ENCODE results near the gene DCXR. TPM values are rescaled to one million over a fixed set of nuclear protein-coding genes. Genes with fewer than 3 reads are reported as not detected.

Gene DCXR
- total and polyA plus RNA-seq, 8 donors: 34.8 to 108 (median 60.0) TPM

DNA sequence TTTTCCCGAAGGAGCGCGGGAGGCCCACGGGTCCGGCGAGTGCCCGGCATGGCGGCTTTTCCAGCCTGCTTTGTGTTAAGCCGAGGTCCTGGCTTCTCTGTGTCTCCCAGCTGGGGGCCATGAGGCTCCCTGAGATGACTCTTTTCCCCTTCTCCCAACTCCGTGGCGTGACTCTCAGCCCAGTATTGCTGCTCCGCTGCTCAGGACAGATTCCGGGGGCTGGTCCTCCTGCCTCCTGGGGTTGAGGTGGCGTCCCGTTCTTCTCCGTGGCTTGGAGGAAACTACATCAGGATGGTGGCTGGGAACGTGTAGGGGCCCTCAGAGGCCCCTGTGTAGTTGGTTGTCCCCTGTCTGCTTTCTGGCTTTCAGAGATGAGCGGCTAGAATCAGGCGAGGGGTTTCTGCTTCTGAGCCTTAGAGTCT, 15.2 kb upstream of the DCXR start:
- WGBS, 2 donors: 15 to 16% methylated on average over 14 to 19 of the region's 19 CpGs
- FAIRE-seq (no peak), ATAC-seq (no peak), DNase-seq (peak in 1 of 6 donors; percentile 75)
- peak overlapping the region; percentile 63 to 92 (median 74) for H3K4me3 ChIP-seq
- H3K27me3 ChIP-seq: no peaks in the 10 kb centered on the region
- TF ChIP-seq, protein P1, sequence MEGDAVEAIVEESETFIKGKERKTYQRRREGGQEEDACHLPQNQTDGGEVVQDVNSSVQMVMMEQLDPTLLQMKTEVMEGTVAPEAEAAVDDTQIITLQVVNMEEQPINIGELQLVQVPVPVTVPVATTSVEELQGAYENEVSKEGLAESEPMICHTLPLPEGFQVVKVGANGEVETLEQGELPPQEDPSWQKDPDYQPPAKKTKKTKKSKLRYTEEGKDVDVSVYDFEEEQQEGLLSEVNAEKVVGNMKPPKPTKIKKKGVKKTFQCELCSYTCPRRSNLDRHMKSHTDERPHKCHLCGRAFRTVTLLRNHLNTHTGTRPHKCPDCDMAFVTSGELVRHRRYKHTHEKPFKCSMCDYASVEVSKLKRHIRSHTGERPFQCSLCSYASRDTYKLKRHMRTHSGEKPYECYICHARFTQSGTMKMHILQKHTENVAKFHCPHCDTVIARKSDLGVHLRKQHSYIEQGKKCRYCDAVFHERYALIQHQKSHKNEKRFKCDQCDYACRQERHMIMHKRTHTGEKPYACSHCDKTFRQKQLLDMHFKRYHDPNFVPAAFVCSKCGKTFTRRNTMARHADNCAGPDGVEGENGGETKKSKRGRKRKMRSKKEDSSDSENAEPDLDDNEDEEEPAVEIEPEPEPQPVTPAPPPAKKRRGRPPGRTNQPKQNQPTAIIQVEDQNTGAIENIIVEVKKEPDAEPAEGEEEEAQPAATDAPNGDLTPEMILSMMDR (IDR thresholded peaks at IDR 0.05): no peak
- intact Hi-C loops (cut with DNase I): no loop called here
- no peak overlapping the region for H3K27ac ChIP-seq
- peaks cover 0 to 20% (median 8%) of the 10 kb centered on the region in 3 donors for H3K36me3 ChIP-seq
- peaks cover 0 to 11% (median 0%) of the 10 kb centered on the region in 3 donors for H3K4me1 ChIP-seq
- H3K9me3 ChIP-seq: no peaks in the 10 kb centered on the region

DNA sequence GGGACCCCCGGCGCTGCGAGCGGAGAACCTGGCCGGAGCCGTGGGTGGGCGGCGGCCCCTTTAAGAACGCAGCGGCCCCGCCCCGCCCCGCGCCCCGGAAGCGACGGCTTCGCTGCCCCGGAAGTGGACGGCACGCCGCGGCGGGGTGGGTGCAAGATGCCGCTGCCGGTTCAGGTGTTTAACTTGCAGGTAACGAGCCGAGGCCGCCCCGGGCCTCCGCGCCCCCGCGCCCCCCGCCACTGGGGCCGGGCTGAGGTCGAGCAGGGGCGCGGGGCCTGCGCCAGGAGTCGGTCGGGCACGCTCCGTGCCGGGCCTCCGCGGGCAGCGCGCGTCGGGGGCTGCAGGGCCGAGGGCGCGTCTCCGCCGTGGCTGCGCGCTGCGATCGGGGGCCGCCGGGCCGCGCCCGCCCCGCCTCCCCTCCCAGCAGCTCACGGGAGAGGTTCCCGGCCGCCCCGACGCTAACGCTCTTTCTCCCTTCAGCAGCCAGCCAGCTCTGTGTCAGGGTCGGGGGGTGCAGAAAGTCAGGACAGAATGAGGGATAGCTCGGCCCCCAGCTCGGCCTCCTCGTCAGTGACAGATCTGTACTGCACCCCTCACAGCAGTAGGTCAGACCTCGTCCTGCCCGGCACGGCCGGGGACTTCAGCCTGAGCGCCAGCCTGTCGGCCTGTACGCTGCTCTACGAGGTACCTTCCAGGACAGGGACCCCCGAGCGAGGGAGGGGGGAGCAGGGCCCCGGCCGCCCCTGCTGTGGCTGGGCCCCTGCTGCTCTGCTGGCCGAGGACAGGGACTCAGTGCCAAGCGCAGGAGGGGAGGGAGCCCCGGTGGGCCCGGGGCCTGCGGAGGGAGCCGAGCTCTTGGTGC, 14.5 kb upstream of the DCXR start, which contains the start of the genes GPS1 and RFNG:
Gene GPS1, plus strand, starts transcription at position 123 of the 862 bp plus-strand sequence. Its CDS starts 34 bp downstream, at position 157.
Gene RFNG, minus strand, starts transcription at position 36 of the 862 bp plus-strand sequence. CDS start 45 bp downstream, outside the sequence.
- Histone ChIP-seq H3K4me1 (peaks cover 0 to 11% (median 0%) of the 10 kb centered on the region in 3 donors), H3K9me3 (no peaks in the 10 kb centered on the region), H3K27me3 (no peaks in the 10 kb centered on the region), H3K36me3 (peaks cover 0 to 17% (median 4%) of the 10 kb centered on the region in 3 donors), H3K4me3 (peak within 1 kb of the TSS; percentile 68 to 92 (median 84)), H3K27ac (no peak within 1 kb of the TSS)
- 0 to 1% methylated on average over 55 to 94 of the region's 94 CpGs for WGBS, 2 donors
- FAIRE-seq: no peak
- TF ChIP-seq, protein P1 (IDR thresholded peaks at IDR 0.05): no peak
- peak; percentile 67 to 93 (median 79) for DNase-seq
- intact Hi-C loops (cut with DNase I): no loop called here
- peak; percentile 83 to 94 (median 88) for ATAC-seq

DNA sequence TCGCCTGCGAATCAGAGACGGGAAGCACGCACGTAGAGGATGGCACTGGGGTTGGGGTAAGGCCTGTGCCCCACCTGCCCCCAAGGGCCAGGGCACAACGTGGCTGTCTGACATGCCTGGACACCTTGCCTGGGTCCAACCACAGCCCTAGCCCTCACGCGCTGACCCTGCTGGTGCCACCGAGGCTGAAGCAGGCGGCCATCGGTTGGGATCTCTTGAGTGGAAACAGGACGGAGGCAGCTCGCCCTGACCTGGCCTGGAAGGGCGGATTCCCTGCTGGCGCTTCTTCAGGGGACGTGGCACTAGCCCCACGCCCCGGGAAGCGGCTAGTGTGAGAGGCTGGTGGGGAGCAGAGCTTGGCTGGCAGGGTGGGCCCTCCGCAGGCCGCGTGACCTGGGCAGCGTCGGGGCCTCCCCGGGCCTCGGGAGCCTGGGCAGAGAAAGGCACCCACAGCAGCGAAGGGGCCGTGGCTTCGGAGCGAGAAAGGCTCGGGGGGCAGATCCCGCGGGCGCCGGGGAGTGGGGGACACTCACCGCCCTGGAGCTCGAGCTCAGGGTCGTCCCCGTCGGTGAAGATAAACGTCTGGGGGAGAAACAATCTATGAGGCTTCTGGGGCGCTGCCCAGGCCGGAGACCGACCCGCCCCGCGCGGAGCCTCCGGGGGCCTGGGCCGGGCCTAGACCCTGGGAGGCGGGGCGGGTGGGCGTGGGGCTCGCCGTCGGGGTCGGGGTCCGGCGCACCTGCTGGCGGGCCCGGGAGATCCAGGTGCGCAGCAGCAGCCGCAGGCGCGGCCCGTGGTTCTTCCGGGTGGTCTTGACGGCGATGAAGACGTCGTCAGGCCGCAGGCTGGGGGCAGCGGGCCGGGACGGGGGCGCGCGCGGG, 13.5 kb upstream of the DCXR start:
- 11 to 28% methylated on average over 34 to 79 of the region's 79 CpGs for WGBS, 2 donors
- TF ChIP-seq, protein P1 (IDR thresholded peaks at IDR 0.05): no peak
- intact Hi-C loops (cut with DNase I): no loop called here
- peak overlapping the region; percentile 68 to 92 (median 84) for H3K4me3 ChIP-seq
- ATAC-seq (peak in 3 of 4 donors; percentile 20 to 28 (median 22)), DNase-seq (peak in 4 of 6 donors; percentile 11 to 85 (median 36)), FAIRE-seq (no peak)
- peaks cover 0 to 11% (median 0%) of the 10 kb centered on the region in 3 donors for H3K4me1 ChIP-seq
- no peaks in the 10 kb centered on the region for H3K9me3 ChIP-seq
- no peaks in the 10 kb centered on the region for H3K27me3 ChIP-seq
- no peak overlapping the region for H3K27ac ChIP-seq
- H3K36me3 ChIP-seq: peaks cover 0 to 7% (median 0%) of the 10 kb centered on the region in 3 donors

DNA sequence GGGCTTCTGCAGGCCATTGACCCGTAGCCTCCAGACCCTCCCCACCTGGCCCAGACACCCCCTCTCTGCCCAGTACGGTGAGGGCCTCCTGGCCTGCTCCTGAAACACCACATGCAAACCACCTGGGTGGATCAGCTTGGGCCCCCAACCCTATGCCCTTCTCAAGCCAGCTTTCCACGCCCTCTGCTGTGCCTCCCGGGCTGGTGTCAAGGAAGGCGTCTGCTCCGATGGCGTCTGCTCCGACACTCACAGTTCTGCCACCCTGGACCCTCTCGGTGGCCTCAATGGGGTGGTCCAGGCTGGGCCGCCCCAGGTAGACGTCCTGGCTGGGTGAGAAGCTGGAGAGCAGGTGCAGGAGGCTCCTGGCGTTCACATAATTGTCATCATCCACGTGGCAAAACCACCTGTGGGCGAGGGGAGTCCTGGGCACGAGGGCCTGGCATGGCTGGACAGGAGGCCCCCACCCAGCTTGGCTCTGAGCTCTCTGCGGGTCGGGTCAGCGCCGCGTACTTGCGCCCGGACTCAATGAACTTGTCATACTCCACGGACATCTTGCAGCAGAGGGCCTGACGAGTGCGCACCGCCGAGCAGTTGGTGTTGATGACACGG, 12.8 kb upstream of the DCXR start:
- no peak for FAIRE-seq
- ATAC-seq: no peak
- intact Hi-C loops (cut with DNase I): no loop called here
- peak in 3 of 6 donors; percentile 3 to 21 (median 20) for DNase-seq
- Histone ChIP-seq H3K27ac (no peak overlapping the region), H3K4me1 (peaks cover 0 to 11% (median 0%) of the 10 kb centered on the region in 3 donors), H3K27me3 (no peaks in the 10 kb centered on the region), H3K36me3 (peaks cover 0 to 4% (median 0%) of the 10 kb centered on the region in 3 donors), H3K4me3 (peak overlapping the region in 3 of 4 donors; percentile 68 to 92 (median 81)), H3K9me3 (no peaks in the 10 kb centered on the region)
- TF ChIP-seq, protein P1 (IDR thresholded peaks at IDR 0.05): no peak
- WGBS, 2 donors: 81 to 84% methylated on average over 28 of the region's 28 CpGs
